GM19395 (cell line): ENCODE results near the gene CCDC91.

Source experiments
- ATAC-seq: cut with Tn5 transposase; IDR thresholded peaks from one replicate; pipeline ENCODE4 v1.9.1; 2021; ENCODE audit warnings: mild to moderate bottlenecking, moderate library complexity; ENCODE audit not compliant: unreplicated experiment

The CCDC91 gene

DNA sequence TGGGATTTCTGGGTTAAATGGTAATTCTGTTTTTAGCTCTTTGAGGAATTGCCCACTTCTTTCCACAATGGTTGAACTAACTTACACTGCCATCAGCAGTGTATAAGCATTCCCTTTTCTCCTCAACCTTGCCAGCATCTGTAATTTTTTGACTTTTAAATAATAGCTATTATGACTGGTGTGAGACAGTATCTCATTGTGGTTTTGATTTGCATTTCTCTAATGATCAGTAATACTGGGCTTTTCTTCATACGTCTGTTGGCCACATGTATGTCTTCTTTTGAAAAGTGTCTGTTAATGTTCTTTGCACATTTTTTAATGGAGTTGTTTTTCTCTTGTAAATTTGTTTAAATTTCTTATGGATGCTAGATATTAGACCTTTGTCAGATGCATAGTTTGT is 323.7 kb downstream of the CCDC91 start:
- ATAC-seq, result no peak

DNA sequence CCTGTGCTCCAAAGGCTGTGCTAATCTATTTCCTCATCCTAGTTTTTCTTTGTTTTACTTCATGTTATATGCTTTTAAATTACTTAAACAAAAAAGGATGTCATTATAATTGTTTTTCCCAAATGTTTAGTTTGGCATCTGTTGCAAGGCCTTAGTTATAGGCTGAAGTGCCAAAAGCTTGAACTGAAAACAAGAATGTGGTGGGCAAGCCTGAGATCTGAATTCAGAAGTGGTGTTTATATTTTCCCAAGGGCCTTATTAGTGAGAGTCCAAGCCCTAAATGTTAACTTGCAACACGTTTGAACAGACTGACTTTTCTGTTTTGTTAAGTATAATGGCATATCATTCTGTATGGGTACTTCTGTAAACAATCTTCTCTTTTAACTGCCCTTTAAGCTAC is 326.8 kb downstream of the CCDC91 start:
- no peak for ATAC-seq

GRCh38 chr12:28527631-28528249 is 337.5 kb downstream of the CCDC91 start:
- ATAC-seq, result no peak

GRCh38 chr12:28535216-28535615 is 345.0 kb downstream of the CCDC91 start:
- no peak for ATAC-seq

DNA sequence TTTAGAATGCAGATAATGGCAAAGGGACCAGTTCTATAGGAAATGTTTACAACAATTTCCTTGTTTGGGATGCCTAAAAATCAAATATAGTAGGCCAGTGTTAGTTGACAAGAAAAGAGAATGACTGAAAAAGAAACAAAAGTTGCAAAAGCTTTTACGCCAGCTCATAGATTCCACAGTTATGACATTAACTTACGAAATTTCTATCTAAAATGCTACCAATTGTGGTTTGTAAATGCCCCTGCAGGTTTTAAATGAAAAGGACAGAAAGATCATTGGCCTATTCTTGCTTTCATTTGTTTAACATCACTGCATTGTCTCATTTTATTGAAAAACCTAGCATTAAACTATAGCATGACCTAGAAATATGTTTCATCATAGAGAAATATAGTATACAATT is 345.8 kb downstream of the CCDC91 start:
- ATAC-seq, result no peak

- no peak for ATAC-seq
Measured at GRCh38 chr12:28537474-28537873, 347.2 kb downstream of the CCDC91 start.

GRCh38 chr12:28539691-28540323 is 349.6 kb downstream of the CCDC91 start:
- ATAC-seq, result no peak

- no peak for ATAC-seq
Measured at GRCh38 chr12:28540324-28540714, 350.1 kb downstream of the CCDC91 start.

GRCh38 chr12:28543021-28543890 is 353.0 kb downstream of the CCDC91 start:
- peak; percentile 73 for ATAC-seq

DNA sequence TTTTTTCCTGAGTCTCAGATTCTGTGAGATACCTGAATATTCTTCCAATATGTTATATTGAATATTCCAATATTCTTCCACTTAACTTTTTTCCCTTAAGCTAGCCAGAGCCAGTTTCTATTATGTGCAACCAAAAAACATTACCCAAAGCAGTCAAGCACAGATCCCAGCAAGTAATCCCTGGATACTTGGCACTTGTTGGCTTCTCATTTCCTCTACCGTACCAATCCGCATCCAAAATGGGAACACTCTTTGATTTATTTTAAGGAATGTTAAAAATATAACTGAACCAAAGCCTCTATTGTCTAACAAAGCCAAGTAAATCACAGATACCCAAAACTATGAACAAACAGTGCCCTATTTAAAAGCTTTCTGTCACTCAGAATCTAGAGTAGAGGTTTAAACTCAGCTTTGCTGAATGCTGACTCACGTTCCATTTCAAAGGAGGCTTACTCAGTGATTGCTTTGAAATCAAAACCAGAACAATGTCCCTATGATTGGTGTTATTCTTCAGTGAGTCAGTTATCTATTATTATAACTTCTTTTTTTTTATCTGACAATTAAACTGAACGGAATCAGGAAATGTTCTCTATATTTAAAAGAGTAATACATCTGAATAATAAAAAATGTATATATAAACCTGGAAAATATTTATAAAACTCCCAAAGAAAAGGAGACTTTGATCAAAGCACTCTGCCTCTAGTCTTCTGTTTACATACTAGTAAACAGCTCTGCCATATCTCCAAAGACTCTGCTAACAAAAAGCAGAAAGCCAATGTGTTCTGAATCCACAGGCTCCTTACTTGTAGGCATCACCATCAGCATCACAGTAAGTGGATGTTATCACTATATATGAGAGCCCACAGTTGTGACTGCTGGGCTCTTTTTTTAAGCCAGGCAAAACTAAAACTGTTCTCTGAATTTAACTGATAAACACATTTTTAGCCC is 360.8 kb downstream of the CCDC91 start:
- no peak for ATAC-seq

GRCh38 chr12:28552251-28552970 is 362.2 kb downstream of the CCDC91 start:
- no peak for ATAC-seq

DNA sequence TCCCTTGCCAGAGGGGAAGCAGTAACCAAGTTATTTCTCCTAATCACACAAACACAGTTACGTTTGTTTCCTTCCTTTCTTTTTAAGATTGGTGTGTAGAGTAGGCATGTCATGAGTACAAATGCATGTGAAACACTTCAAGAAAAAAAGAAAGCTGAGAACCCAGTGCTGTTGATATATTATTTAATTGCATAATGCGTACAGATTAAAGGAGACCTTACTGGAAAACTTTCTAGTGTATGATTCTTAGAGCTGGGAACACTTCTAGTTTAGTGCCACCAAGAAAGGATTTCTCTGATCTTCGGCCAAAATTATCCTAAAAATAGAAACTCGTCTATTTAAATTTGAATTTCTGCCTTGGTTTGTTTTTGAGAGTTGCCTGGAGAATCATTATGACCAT is 365.5 kb downstream of the CCDC91 start:
- no peak for ATAC-seq

DNA sequence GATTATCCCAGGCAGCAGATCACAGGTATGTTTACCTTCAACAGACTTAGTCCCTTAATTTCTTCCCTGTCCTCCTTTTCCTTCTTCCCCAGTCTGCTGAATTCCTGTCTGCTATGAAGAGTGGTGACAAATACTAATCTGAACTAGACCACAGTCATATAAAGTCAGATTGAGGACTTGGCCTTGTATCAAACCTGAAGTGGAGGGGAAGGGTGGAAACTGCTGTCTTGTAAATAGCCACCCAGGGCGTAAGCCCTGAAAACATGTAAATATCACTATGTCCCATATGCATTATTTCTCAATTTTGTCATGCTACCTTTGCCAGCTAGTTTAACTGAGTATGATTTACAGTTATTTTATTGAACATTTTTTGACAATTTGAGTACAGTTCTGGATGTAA is 368.0 kb downstream of the CCDC91 start:
- ATAC-seq, result no peak

- no peak for ATAC-seq
Measured at GRCh38 chr12:28563286-28563685, 373.0 kb downstream of the CCDC91 start.

DNA sequence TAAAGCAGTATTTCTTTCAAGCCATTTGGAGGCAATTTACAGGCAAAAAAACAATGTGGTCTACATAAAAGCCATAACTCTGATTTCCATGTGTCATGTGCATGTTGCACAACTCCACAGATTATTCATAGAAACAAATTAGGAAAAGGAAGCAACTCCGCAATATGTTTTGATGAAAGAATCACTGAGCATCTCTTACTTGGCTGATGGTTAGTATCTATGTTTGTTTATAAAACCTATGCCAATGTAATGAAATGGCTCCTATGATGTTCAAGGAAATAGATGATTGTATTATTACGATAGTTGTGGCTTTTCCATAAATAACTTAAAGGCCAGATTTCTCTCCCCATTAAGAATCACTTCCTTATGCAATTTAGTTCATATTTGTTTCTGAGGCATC is 373.7 kb downstream of the CCDC91 start:
- ATAC-seq, result no peak

- no peak for ATAC-seq
Measured at GRCh38 chr12:28568118-28568517, 377.9 kb downstream of the CCDC91 start.

- no peak for ATAC-seq
Measured at GRCh38 chr12:28568704-28569103, 378.4 kb downstream of the CCDC91 start.

- ATAC-seq, result no peak
Measured at GRCh38 chr12:28569698-28570411, 379.6 kb downstream of the CCDC91 start.

- ATAC-seq, result no peak
Measured at GRCh38 chr12:28570811-28571210, 380.6 kb downstream of the CCDC91 start.
